Astrocyte (in vitro differentiated cells and primary cell): ENCODE data around the gene HMCN2.

Experiments
- EZH2 ChIP-seq: IDR thresholded peaks from 2 replicates; pipeline ENCODE4 v1.6.1; 2012; ENCODE audit warnings: mild to moderate bottlenecking, low read length, inconsistent platforms; ENCODE audit not compliant: insufficient read depth
- TF ChIP-seq, protein P1 (sequence below): IDR thresholded peaks from 2 replicates; pipeline ENCODE4 v1.5.1; 2011; ENCODE audit warnings: low read depth, mild to moderate bottlenecking, inconsistent platforms, low read length, moderate library complexity; ENCODE audit not compliant: insufficient read depth

DNA sequence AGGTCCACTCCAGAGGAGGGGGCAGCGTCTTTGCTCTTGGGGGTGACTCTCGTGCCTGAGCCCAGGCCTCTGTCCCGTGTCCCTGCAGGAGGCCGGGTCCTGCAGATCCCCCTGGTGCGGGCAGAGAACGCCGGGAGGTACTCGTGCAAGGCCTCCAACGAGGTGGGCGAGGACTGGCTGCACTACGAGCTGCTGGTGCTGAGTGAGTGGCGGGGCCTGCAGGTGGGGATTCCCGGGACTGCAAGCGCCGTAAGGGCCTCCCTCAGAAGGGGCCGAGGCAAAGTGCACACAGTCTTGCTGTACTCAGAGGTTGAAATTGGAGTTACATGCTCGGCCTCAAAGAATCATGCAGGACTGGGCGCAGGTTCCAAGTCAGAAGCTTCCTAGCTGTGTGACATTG is 116.5 kb downstream of the HMCN2 start:
- TF ChIP-seq, protein P1, sequence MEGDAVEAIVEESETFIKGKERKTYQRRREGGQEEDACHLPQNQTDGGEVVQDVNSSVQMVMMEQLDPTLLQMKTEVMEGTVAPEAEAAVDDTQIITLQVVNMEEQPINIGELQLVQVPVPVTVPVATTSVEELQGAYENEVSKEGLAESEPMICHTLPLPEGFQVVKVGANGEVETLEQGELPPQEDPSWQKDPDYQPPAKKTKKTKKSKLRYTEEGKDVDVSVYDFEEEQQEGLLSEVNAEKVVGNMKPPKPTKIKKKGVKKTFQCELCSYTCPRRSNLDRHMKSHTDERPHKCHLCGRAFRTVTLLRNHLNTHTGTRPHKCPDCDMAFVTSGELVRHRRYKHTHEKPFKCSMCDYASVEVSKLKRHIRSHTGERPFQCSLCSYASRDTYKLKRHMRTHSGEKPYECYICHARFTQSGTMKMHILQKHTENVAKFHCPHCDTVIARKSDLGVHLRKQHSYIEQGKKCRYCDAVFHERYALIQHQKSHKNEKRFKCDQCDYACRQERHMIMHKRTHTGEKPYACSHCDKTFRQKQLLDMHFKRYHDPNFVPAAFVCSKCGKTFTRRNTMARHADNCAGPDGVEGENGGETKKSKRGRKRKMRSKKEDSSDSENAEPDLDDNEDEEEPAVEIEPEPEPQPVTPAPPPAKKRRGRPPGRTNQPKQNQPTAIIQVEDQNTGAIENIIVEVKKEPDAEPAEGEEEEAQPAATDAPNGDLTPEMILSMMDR, result no peak
- no peak for TF ChIP-seq EZH2
